Chondrocyte (in vitro differentiated cells): ENCODE data around the gene DNAI1. TPM values are rescaled to one million over a fixed set of nuclear protein-coding genes. Genes with fewer than 3 reads are reported as not detected.

ENCODE experiments used
- DNase-seq: peaks from one replicate; pipeline ENCODE4 v3.0.0; 2021; ENCODE audit warnings: mixed read lengths, low spot score
- H3K27ac Mint-ChIP-seq: one replicate; pipeline ENCODE4 v1.8.0; 2021; ENCODE audit warnings: mild to moderate bottlenecking, moderate library complexity, mixed read lengths; ENCODE audit not compliant: unreplicated experiment
- H3K27me3 Mint-ChIP-seq: 2 replicates; pipeline ENCODE4 v1.8.0; 2021; ENCODE audit warnings: low read depth, mixed read lengths
- H3K36me3 Mint-ChIP-seq: 2 replicates; pipeline ENCODE4 v1.8.0; 2021; ENCODE audit warnings: low read depth, mixed read lengths
- H3K4me1 Mint-ChIP-seq: 2 replicates; pipeline ENCODE4 v1.8.0; 2021; ENCODE audit warnings: low read depth, mild to moderate bottlenecking, mixed read lengths
- H3K4me3 Mint-ChIP-seq: one replicate; pipeline ENCODE4 v1.8.0; 2021; ENCODE audit warnings: mild to moderate bottlenecking, moderate library complexity, mixed read lengths; ENCODE audit not compliant: unreplicated experiment
- H3K9me3 Mint-ChIP-seq: 2 replicates; pipeline ENCODE4 v1.8.0; 2021; ENCODE audit warnings: low read depth, mixed read lengths
- total RNA-seq: library from RNA; stranded (reverse); gene quantifications from 3 replicates; pipeline ENCODE4 v1.2.1, GENCODE V29; 2021
- TF ChIP-seq, protein P1 (sequence below): fragments of 200-600 bp; sonication (generic); IDR thresholded peaks from 2 replicates; pipeline ENCODE4 v1.5.0; 2021; ENCODE audit warnings: antibody characterized with exemption, mild to moderate bottlenecking, moderate library complexity

Gene DNAI1
- total RNA-seq, 1 donor from 2014 or later: 0.25 TPM

DNA sequence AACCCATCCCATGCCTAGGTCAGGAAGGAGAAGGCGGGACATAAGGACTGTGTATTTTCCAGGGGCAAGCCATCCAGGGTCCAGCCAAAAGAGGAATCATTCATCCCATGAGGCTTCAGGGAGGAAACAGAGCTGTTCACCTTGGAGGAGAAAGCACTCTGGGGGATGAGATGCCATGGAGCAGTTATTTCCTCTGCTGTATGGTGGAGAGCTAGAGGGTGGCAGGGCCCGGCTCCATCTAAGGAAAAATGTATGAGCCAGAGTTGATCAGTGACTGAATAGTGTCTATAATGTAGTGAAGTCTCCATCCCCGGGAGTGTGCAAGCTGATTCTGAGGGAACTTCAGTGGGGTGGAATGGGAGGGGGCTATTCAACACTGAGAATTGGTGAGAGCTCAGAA lies 56.2 kb downstream of the DNAI1 start:
- TF ChIP-seq, protein P1, sequence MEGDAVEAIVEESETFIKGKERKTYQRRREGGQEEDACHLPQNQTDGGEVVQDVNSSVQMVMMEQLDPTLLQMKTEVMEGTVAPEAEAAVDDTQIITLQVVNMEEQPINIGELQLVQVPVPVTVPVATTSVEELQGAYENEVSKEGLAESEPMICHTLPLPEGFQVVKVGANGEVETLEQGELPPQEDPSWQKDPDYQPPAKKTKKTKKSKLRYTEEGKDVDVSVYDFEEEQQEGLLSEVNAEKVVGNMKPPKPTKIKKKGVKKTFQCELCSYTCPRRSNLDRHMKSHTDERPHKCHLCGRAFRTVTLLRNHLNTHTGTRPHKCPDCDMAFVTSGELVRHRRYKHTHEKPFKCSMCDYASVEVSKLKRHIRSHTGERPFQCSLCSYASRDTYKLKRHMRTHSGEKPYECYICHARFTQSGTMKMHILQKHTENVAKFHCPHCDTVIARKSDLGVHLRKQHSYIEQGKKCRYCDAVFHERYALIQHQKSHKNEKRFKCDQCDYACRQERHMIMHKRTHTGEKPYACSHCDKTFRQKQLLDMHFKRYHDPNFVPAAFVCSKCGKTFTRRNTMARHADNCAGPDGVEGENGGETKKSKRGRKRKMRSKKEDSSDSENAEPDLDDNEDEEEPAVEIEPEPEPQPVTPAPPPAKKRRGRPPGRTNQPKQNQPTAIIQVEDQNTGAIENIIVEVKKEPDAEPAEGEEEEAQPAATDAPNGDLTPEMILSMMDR: no peak

DNA sequence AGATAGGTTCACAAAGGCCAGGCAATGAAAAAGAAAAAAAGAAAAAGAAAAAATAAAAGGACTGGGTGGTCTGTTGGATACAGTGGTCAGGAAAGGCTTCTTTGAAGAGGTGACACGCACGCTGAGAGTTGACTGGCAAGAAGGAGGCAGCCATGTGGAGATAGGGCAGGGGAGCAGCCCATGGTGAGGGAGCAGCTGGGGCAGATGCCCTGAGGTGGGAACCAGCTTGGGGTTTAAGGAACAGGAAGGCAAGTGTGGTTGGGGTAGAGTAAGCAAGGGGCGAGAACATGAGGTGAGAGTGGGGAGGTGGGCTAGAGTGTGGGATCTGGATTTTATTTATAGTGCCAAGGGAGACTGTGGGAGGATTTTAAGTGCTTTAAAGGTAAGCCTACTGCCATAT lies 57.4 kb downstream of the DNAI1 start:
- Mint-ChIP-seq H3K4me1 (peaks cover 4% of the 10 kb centered on the region), H3K9me3 (no peaks in the 10 kb centered on the region), H3K36me3 (peaks cover 3% of the 10 kb centered on the region), H3K27ac (no peak overlapping the region), H3K4me3 (no peak overlapping the region), H3K27me3 (peaks cover 29% of the 10 kb centered on the region)
- TF ChIP-seq, protein P1: no peak
- DNase-seq: peak; percentile 46

More for the DNA sequence above, 56.2 kb downstream of the DNAI1 start:
- H3K9me3 Mint-ChIP-seq: no peaks in the 10 kb centered on the region
- peaks cover 3% of the 10 kb centered on the region for H3K36me3 Mint-ChIP-seq
- DNase-seq: no peak
- H3K4me1 Mint-ChIP-seq: peaks cover 4% of the 10 kb centered on the region
- peaks cover 29% of the 10 kb centered on the region for H3K27me3 Mint-ChIP-seq
- no peak overlapping the region for H3K27ac Mint-ChIP-seq
- H3K4me3 Mint-ChIP-seq: no peak overlapping the region

DNA sequence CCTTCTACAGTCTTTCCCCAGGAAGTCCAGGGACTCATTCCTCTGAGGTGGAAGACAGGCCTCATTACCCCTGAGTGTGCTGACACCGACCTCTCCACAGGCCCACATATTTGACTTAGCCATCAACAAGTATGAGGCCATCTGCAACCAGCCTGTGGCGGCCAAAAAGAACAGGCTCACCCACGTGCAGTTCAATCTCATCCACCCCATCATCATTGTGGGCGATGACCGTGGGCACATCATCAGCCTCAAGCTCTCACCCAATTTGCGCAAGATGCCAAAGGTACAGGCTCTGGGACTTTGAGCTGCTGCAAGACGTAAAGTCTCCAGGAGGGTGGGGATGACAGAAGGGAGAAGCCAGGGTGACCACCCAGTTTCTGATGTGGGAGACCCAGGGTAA lies 58.6 kb downstream of the DNAI1 start:
- H3K4me1 Mint-ChIP-seq: peaks cover 4% of the 10 kb centered on the region
- peaks cover 3% of the 10 kb centered on the region for H3K36me3 Mint-ChIP-seq
- peaks cover 25% of the 10 kb centered on the region for H3K27me3 Mint-ChIP-seq
- no peak for DNase-seq
- H3K9me3 Mint-ChIP-seq: no peaks in the 10 kb centered on the region
- H3K4me3 Mint-ChIP-seq: no peak overlapping the region
- H3K27ac Mint-ChIP-seq: no peak overlapping the region
- TF ChIP-seq, protein P1: no peak

DNA sequence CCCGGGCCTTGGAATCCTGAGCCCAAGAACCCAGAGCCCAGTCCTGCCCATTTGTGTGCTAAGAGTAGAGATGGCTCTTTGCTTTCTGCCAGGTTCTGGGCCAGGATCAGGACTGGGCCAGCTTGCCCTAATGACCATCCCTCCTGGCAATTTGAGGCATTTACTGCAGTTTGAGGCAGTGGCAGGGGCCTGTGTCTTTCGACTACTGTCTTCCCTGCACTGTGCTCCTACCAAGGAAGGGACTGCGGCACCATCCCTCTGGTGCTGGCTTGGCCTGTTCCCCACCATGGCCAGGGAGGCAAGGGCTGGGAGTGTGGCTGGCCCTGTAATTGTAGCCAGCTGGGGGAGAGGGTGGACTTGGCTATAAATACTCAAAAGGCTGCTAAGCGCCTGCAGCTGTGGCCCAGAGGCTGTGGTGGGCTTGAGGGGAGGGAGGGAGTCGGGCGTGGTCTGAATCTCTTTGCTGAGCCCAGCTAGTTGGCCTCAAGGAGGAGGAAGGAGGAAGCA lies 59.6 kb downstream of the DNAI1 start:
- peaks cover 7% of the 10 kb centered on the region for H3K4me1 Mint-ChIP-seq
- H3K4me3 Mint-ChIP-seq: no peak overlapping the region
- no peak overlapping the region for H3K27ac Mint-ChIP-seq
- TF ChIP-seq, protein P1: no peak
- peaks cover 3% of the 10 kb centered on the region for H3K36me3 Mint-ChIP-seq
- peak; percentile 73 for DNase-seq
- peaks cover 28% of the 10 kb centered on the region for H3K27me3 Mint-ChIP-seq
- H3K9me3 Mint-ChIP-seq: no peaks in the 10 kb centered on the region

DNA sequence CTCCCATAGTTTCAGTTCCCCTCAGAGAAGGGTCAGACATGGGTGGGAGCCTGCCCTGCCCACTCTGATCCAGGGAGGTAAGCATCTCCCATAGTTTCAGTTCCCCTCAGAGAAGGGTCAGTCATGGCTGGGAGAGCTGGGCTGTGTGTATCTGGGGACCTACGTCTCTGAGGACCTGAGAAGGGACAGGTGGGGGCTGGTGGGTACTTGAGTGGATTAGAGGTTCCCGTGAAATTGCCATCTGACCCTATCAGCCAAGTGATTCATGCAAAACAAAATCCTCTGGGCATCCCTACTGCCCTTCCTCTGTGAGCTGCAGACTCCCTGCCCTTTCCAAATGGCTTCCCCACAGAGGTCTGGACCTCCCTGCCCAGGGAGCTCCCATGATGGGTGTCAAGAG lies 60.3 kb downstream of the DNAI1 start:
- Mint-ChIP-seq H3K9me3 (no peaks in the 10 kb centered on the region), H3K27ac (no peak overlapping the region), H3K36me3 (peaks cover 3% of the 10 kb centered on the region), H3K4me3 (no peak overlapping the region), H3K27me3 (peaks cover 30% of the 10 kb centered on the region), H3K4me1 (peaks cover 4% of the 10 kb centered on the region)
- DNase-seq: peak; percentile 21
- TF ChIP-seq, protein P1: no peak
